OCI-LY7 (cell line): ENCODE data around the gene ERN1. TPM values are rescaled to one million over a fixed set of nuclear protein-coding genes. Genes with fewer than 3 reads are reported as not detected.

Source experiments
- BruUV-seq: library from RNA; stranded (reverse); fragments of 400-500 nt; replicated peaks from 2 replicates; lab custom pipeline; 2021; lab: Mats Ljungman, UMichigan
- CTCF ChIA-PET: fragments of 300-600 bp; sonication (Branson Sonifier 250); formaldehyde crosslinking; loops from one replicate; lab custom pipeline; 2022; ENCODE audit warnings: antibody characterized with exemption; ENCODE audit not compliant: unreplicated experiment; lab: Charles Lee
- POLR2A ChIA-PET: fragments of 300-600 bp; sonication (Branson Sonifier 250); formaldehyde crosslinking; loops from one replicate; lab custom pipeline; 2022; ENCODE audit warnings: antibody characterized with exemption; lab: Charles Lee
- DNase-seq: peaks from one replicate; pipeline ENCODE4 v3.0.0-alpha.2; 2015; ENCODE audit warnings: low spot score
- H2AFZ ChIP-seq: fragments of 200-600 bp; sonication (generic), shearing (Covaris generic); 2 replicates; pipeline ENCODE4 v1.6.1; 2014; ENCODE audit warnings: mild to moderate bottlenecking, antibody characterized with exemption, low read length, moderate library complexity
- H3K27ac ChIP-seq: fragments of 200-600 bp; sonication (generic); 2 replicates; pipeline ENCODE4 v1.5.1; 2014; ENCODE audit warnings: mixed run types, low read depth, mild to moderate bottlenecking, moderate library complexity, low read length, inconsistent platforms; ENCODE audit not compliant: poor library complexity, severe bottlenecking
- H3K36me3 ChIP-seq: fragments of 200-600 bp; sonication (generic); 2 replicates; pipeline ENCODE4 v1.6.1; 2014; ENCODE audit warnings: mild to moderate bottlenecking, antibody characterized with exemption, low read length, moderate library complexity, mixed read lengths; ENCODE audit not compliant: insufficient read depth
- H3K4me1 ChIP-seq: fragments of 200-600 bp; sonication (generic); 2 replicates; pipeline ENCODE4 v1.5.1; 2014; ENCODE audit warnings: mild to moderate bottlenecking, low read length; ENCODE audit not compliant: insufficient read depth, poor library complexity, severe bottlenecking
- H3K4me2 ChIP-seq: fragments of 200-600 bp; sonication (generic); 2 replicates; pipeline ENCODE4 v1.6.1; 2014; ENCODE audit warnings: mild to moderate bottlenecking, low read length
- H3K4me3 ChIP-seq: fragments of 200-600 bp; sonication (generic); 2 replicates; pipeline ENCODE4 v1.5.1; 2014; ENCODE audit warnings: mild to moderate bottlenecking, low read depth, low read length; ENCODE audit not compliant: poor library complexity, severe bottlenecking
- H3K79me2 ChIP-seq: fragments of 200-600 bp; sonication (generic); 2 replicates; pipeline ENCODE4 v1.6.1; 2016; ENCODE audit warnings: low read depth, mild to moderate bottlenecking, low read length, moderate library complexity, mixed read lengths; ENCODE audit not compliant: insufficient read depth
- H3K9me2 ChIP-seq: fragments of 200-600 bp; sonication (generic); 2 replicates; pipeline ENCODE4 v1.6.1; 2016; ENCODE audit warnings: mild to moderate bottlenecking, low read length, mixed read lengths; ENCODE audit not compliant: insufficient read depth
- H3K9me3 ChIP-seq: fragments of 200-600 bp; sonication (generic); 2 replicates; pipeline ENCODE4 v1.6.1; 2014; ENCODE audit warnings: mild to moderate bottlenecking, mixed run types, low read length, mixed read lengths
- H4K20me1 ChIP-seq: fragments of 200-600 bp; sonication (generic); 2 replicates; pipeline ENCODE4 v1.6.1; 2014; ENCODE audit warnings: mild to moderate bottlenecking, antibody characterized with exemption, low read length, moderate library complexity, mixed read lengths; ENCODE audit not compliant: insufficient read depth
- EZH2phosphoT487 ChIP-seq: fragments of 200-600 bp; sonication (generic); IDR thresholded peaks from 2 replicates; pipeline ENCODE4 v1.6.1; 2018; ENCODE audit warnings: low read depth, borderline replicate concordance, mild to moderate bottlenecking, mixed run types, antibody characterized with exemption, low read length, moderate library complexity, mixed read lengths
- intact Hi-C: fragments of 100-400 bp; cut with micrococcal nuclease; formaldehyde crosslinking; loops from one replicate; pipeline ENCODE4 v1.10.0; 2022; ENCODE audit not compliant: unreplicated experiment
- small RNA-seq: library from RNA; depleted of rRNA; stranded (forward); fragments of <200 nt; gene quantifications from one replicate; pipeline ENCODE3, GENCODE V24; 2014
- total RNA-seq, 2 experiments: library from RNA; depleted of rRNA in 1 of 2; stranded (reverse); fragments of >200 nt in 1 of 2; shearing (Covaris generic) in 1 of 2; gene quantifications; 2 replicates each; pipeline ENCODE4 v1.2.3, GENCODE V29; 2014 to 2022
- TF ChIP-seq, protein P1 (sequence below): fragments of 200-600 bp; sonication (generic); conservative IDR thresholded peaks from 2 replicates; pipeline ENCODE4 v1.5.1; 2014; ENCODE audit warnings: mild to moderate bottlenecking, antibody characterized with exemption, low read length, moderate library complexity, mixed read lengths

ERN1 gene
- total RNA-seq, 2 experiments from 2014 or later: 22.0 to 70.3 TPM

DNA sequence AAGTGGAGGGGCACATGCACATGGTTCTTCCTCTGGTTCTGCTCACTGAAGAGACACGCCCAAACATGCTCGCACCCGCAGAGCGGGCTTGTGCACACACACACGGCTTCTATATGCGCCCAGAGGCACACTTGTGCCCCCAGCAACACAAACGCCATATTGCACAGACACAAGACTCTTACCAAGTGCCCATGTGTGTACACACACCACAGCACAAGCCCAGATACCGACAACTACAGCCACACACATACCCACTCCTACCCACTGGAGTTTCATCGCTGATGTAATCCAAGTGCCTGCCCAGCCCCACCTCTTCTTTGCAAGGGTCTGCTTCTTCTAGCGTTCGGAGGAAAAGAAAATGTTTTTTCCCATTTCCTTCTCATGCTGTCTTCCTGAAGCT, 138.3 kb downstream of the ERN1 start:
- Histone ChIP-seq H3K79me2 (no peaks in the 10 kb centered on the region), H3K9me3 (no peaks in the 10 kb centered on the region), H3K4me3 (no peak overlapping the region), H3K4me2 (no peak overlapping the region), H3K4me1 (peaks cover 9% of the 10 kb centered on the region), H2AFZ (no peak overlapping the region), H3K9me2 (no peaks in the 10 kb centered on the region), H3K36me3 (no peaks in the 10 kb centered on the region), H4K20me1 (no peaks in the 10 kb centered on the region), H3K27ac (no peak overlapping the region)
- CTCF ChIA-PET: no interaction called here
- no TSS peak for BruUV-seq
- intact Hi-C loops: loop anchor here (2.0 to 5.0 kb wide), 2 partner anchors 37 to 99 kb away; no protein-coding TSS in a partner anchor
- DNase-seq: no peak
- TF ChIP-seq EZH2phosphoT487: no peak
- TF ChIP-seq, protein P1, sequence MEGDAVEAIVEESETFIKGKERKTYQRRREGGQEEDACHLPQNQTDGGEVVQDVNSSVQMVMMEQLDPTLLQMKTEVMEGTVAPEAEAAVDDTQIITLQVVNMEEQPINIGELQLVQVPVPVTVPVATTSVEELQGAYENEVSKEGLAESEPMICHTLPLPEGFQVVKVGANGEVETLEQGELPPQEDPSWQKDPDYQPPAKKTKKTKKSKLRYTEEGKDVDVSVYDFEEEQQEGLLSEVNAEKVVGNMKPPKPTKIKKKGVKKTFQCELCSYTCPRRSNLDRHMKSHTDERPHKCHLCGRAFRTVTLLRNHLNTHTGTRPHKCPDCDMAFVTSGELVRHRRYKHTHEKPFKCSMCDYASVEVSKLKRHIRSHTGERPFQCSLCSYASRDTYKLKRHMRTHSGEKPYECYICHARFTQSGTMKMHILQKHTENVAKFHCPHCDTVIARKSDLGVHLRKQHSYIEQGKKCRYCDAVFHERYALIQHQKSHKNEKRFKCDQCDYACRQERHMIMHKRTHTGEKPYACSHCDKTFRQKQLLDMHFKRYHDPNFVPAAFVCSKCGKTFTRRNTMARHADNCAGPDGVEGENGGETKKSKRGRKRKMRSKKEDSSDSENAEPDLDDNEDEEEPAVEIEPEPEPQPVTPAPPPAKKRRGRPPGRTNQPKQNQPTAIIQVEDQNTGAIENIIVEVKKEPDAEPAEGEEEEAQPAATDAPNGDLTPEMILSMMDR: no peak
- POLR2A ChIA-PET: no interaction called here

- ChIA-PET CTCF (no interaction called here), POLR2A (interaction anchor here (0.6 kb wide), 1 partner anchor 29 kb away, joined by 3 read pairs; no protein-coding TSS in a partner anchor)
- H3K79me2 ChIP-seq: no peaks in the 10 kb centered on the region
- H3K4me2 ChIP-seq: no peak overlapping the region
- no peak overlapping the region for H2AFZ ChIP-seq
- H3K36me3 ChIP-seq: no peaks in the 10 kb centered on the region
- no peaks in the 10 kb centered on the region for H3K9me3 ChIP-seq
- TF ChIP-seq EZH2phosphoT487: no peak
- TF ChIP-seq, protein P1: no peak
- no peaks in the 10 kb centered on the region for H3K9me2 ChIP-seq
- no peak overlapping the region for H3K4me3 ChIP-seq
- no peak for DNase-seq
- H3K4me1 ChIP-seq: peaks cover 9% of the 10 kb centered on the region
- BruUV-seq: no TSS peak
- no peak overlapping the region for H3K27ac ChIP-seq
- intact Hi-C loops: loop anchor here (1.0 to 5.0 kb wide), 3 partner anchors 35 to 97 kb away; partner anchors contain the start of gene CSHL1
- no peaks in the 10 kb centered on the region for H4K20me1 ChIP-seq
These were observed 140.2 kb downstream of the ERN1 start for GRCh38 chr17:63989622-63990345.

Small RNA genes lying within 50 kb of the gene (small RNA-seq; reads per million reads assigned to genes)
- gene SNORD104: 76,499 reads per million, percentile 100 among the genes with 10 or more reads in this experiment

Other genes with a start within 250 kb of the ERN1 start
- not detected in 2 replicates for gene GH2, start 248.2 kb downstream of the ERN1 start, total RNA-seq (2014; rRNA removed; shearing (Covaris generic))
- not detected in 2 replicates for gene GH2, start 248.2 kb downstream of the ERN1 start, total RNA-seq (2022)
- gene CSH1, start 233.6 kb downstream of the ERN1 start, total RNA-seq (2014; rRNA removed; shearing (Covaris generic)): not detected in 2 replicates
- not detected in 2 replicates for gene CSH1, start 233.6 kb downstream of the ERN1 start, total RNA-seq (2022)
- not detected in 2 replicates for gene CSHL1, start 218.9 kb downstream of the ERN1 start, total RNA-seq (2014; rRNA removed; shearing (Covaris generic))
- gene CSHL1, start 218.9 kb downstream of the ERN1 start, total RNA-seq (2022): not detected in 2 replicates
- 0.21 and 4.3 TPM in 2 replicates for gene GH1, start 211.3 kb downstream of the ERN1 start, total RNA-seq (2014; rRNA removed; shearing (Covaris generic))
- 0.96 TPM in 1 of 2 replicates, not detected in the other for gene GH1, start 211.3 kb downstream of the ERN1 start, total RNA-seq (2022)
- 743 and 751 TPM in 2 replicates for gene CD79B, start 197.8 kb downstream of the ERN1 start, total RNA-seq (2014; rRNA removed; shearing (Covaris generic))
- gene CD79B, start 197.8 kb downstream of the ERN1 start, total RNA-seq (2022): 457 and 479 TPM in 2 replicates
- gene SCN4A, start 157.2 kb downstream of the ERN1 start, total RNA-seq (2014; rRNA removed; shearing (Covaris generic)): 3.0 and 6.4 TPM in 2 replicates
- gene SCN4A, start 157.2 kb downstream of the ERN1 start, total RNA-seq (2022): 9.0 and 11.9 TPM in 2 replicates
- gene PRR29, start 131.8 kb downstream of the ERN1 start, total RNA-seq (2014; rRNA removed; shearing (Covaris generic)): 0.16 TPM in 1 of 2 replicates, not detected in the other
- gene PRR29, start 131.8 kb downstream of the ERN1 start, total RNA-seq (2022): 0.29 TPM in 1 of 2 replicates, not detected in the other
- 76.4 and 112 TPM in 2 replicates for gene ICAM2, start 109.5 kb downstream of the ERN1 start, total RNA-seq (2014; rRNA removed; shearing (Covaris generic))
- 79.1 and 88.7 TPM in 2 replicates for gene ICAM2, start 109.5 kb downstream of the ERN1 start, total RNA-seq (2022)
- 7.4 and 8.5 TPM in 2 replicates for gene TEX2, start 133.1 kb upstream of the ERN1 start, total RNA-seq (2014; rRNA removed; shearing (Covaris generic))
- gene TEX2, start 133.1 kb upstream of the ERN1 start, total RNA-seq (2022): 12.4 and 13.9 TPM in 2 replicates